Testis (tissue), 2 donors: ENCODE results near the gene RRP1B.

Experiments used
- POLR2A ChIP-seq: fragments of 450-650 bp; IDR thresholded peaks from one replicate; pipeline ENCODE4 v1.6.1; 2017; ENCODE audit warnings: antibody characterized with exemption, mild to moderate bottlenecking, moderate library complexity
- TF ChIP-seq, protein P1 (sequence below), 3 experiments: fragments of 450-650 bp in 2 of 3; fragments of 200-600 bp in 1 of 3; sonication (generic) in 1 of 3; IDR thresholded peaks; one replicate each; pipeline ENCODE4 v1.5.1; 2016 to 2019; ENCODE audit warnings: antibody characterized with exemption in 3 of 3, mild to moderate bottlenecking in 2 of 3, moderate library complexity in 1 of 3

DNA sequence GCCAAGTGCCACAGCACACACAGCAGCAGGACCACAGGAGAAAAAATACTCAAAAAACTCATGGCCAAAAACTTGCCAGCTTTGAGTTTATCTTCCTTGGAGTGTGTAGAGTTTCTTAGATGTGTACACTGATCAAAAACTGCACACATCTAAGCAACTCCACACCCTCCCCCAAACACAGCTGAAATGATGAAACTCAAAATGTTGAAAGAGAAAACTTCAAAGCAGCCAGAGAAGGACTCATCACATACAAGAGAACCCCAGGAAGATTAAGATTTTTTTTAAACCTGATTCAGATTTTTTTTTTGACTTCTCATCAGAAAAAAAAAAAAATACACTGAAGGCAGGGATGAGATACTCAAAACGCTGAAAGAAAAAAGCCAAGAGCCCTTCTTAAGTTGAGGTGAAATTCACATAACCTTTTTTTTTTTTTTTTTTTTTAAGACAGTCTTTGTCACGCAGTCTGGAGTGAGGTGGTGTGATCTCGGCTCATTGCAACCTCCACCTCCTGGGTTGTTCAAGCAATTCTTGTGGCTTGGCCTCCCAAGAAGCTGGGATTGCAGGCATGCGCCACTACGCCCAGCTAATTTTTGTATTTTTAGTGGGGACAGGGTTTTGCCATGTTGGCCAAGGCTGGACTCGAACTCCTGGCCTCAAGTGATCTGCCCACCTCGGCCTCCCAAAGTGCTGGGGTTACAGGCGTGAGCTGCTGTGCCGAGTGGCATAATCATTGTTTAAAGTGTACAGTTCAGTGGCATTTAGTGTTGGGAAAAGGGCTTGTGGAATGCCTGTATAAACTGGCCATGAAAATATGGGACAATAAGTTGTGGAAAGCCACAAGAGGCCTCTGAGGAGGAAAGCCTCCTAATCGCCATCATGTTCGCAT lies 38.6 kb downstream of the RRP1B start:
- no peak for TF ChIP-seq POLR2A
- TF ChIP-seq, protein P1, sequence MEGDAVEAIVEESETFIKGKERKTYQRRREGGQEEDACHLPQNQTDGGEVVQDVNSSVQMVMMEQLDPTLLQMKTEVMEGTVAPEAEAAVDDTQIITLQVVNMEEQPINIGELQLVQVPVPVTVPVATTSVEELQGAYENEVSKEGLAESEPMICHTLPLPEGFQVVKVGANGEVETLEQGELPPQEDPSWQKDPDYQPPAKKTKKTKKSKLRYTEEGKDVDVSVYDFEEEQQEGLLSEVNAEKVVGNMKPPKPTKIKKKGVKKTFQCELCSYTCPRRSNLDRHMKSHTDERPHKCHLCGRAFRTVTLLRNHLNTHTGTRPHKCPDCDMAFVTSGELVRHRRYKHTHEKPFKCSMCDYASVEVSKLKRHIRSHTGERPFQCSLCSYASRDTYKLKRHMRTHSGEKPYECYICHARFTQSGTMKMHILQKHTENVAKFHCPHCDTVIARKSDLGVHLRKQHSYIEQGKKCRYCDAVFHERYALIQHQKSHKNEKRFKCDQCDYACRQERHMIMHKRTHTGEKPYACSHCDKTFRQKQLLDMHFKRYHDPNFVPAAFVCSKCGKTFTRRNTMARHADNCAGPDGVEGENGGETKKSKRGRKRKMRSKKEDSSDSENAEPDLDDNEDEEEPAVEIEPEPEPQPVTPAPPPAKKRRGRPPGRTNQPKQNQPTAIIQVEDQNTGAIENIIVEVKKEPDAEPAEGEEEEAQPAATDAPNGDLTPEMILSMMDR (IDR thresholded peaks at IDR 0.05) = no peak
